Stimulated activated naive CD4-positive, alpha-beta T cell (primary cell): ENCODE measurements around the gene SP110.
"Not testable (repeated sequence)": the region's sequence is repeated elsewhere in the genome, so short reads cannot be mapped to it uniquely, and the experiment has no call there.

ENCODE experiments used
- DNase-seq, 6 experiments: peaks; one replicate each; lab custom pipeline; 2025; lab: John Stamatoyannopoulos, UW

SP110 gene

DNA sequence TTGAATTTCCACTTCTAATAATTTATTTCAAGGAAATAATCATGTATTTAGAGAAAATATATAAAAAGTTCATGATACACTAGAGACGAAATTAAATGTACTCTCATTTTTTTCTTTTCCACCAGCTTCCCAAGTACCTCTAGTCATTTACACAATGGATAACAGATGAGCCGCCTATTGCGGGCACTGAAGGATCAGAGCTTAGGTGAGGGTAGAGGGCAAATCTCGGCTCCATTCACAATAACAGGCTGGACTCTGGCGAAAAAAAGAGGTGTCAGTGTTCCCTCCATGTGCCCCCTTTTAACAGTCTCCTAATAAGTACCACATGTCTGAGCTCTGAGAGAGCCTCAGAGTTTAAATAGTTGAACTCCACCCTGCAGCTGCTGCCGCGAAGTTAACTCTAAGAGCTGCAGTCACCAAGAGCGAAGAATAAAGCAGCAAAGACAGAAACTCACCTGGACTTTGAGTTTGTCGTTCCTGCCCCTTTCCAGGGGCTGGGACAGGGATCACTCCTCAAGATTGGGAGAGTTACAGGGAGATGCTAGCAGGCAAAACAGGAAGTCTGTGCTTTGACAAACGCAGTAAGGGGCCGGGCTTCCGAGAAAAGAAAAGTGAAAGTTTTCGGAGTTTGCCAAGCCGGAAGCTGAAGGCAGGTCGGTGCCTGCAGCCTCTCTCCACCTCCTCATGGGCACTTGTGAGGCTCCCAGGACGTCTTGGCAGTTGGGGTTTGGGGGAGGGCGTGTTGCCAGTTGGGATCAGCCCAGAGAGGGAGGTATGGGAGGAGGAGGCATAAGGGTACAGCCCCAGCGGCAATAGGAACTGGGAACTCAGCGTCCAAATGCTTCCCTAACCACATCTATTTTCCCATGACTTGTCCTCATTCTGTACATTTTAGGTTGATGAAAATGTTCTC, at the start of gene SP110:
Gene SP110, minus strand, starts transcription at position 566 of the 913 bp plus-strand sequence. CDS start 3,057 bp downstream, outside the sequence.
- peak; percentile 54 to 84 (median 74) for DNase-seq

DNA sequence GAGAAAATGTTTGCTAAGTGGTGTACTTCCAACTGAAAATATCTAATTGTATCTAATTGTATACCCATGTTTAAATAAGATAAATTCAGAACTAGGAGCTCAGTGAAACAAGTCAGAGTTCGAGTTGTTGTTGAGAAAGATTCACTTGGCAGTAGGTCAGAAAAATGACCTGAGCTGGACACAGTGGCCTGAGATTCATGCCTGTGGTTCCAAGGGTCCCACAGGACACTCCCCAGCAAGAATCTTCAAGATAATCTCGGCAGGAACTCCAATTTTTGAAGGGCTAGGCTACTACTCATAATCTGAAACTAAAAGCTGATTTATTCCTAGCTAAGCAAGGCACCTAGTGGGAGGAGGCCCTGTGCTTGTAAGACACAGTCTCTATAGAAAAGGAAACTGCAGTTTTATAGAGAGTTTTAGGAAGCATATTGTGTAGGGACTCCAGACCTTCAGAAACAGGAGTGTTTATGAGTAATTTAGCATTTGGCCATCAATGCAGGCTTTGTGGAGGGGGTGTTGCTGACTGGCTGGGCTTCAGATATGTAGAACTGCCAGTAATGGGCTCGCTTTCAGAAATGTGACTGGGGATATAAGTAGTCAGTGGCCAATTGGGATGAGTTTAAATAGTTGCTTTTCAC, 48.9 kb upstream of the SP110 start:
- no peak for DNase-seq

- no peak for DNase-seq
These were observed 47.8 kb upstream of the SP110 start for GRCh38 chr2:230267556-230267955.

DNA sequence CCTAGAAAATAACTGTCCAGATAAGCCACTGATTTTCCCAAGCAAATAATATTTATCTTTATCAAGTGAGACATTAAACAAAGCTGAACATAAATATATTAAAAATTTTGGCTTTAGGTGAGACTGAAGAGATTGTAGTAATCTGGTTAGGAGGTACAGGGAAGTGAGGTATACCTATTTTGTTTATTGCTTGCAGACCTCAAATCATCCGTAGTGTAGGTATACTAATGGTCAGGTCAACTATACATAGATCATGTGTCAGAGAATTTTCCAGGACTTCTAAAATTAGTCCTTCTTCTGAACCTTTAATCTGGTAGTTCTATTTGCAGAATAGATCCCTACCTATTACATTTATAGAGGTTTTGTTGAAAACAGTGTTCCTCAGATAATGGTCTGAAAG, 47.3 kb upstream of the SP110 start:
- DNase-seq, result no peak

DNA sequence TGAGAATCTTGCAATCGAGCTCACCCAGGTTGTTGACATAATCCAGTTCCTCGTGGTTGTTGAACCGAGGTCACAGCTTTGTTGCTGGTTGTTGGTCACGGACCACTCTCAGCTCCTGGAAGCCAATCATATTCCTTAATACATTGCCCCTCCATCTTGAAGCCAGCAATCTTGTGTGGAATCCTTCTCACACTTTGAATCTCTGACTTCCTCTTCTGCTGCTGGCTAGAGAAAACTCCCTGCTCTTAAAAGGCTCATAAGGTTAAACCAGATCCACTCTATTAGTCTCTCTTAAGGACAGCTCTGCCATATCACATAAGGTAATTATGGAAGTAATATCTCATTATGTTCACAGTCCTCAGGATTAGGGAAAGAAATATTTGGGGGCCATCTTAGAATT, 46.9 kb upstream of the SP110 start:
- no peak for DNase-seq

DNA sequence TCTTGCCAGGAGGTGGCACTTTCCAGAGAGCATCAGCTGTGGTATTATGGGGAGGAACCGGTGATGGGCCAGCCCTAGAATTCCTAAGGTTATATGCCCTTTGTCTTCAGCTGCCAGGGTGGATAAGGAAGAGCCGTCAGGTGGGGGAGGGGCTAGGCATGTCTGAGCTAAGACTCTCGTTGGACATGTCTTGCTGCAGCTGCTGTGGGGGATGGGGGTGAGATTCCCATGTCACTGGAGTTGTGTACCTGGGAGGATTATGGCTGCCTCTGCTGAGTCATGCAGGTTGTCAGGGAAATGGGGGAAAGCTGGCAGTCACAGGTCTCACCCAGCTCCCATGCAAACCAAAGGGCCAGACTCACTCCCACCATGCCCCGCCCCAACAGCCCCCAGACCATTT, 45.2 kb upstream of the SP110 start:
- not testable (repeated sequence) for DNase-seq

- peak in 3 of 6 experiments; percentile 73 to 82 (median 81) for DNase-seq
These were observed 42.5 kb upstream of the SP110 start for GRCh38 chr2:230262246-230262645.

GRCh38 chr2:230258483-230258882, 38.7 kb upstream of the SP110 start:
- DNase-seq, result no peak

DNA sequence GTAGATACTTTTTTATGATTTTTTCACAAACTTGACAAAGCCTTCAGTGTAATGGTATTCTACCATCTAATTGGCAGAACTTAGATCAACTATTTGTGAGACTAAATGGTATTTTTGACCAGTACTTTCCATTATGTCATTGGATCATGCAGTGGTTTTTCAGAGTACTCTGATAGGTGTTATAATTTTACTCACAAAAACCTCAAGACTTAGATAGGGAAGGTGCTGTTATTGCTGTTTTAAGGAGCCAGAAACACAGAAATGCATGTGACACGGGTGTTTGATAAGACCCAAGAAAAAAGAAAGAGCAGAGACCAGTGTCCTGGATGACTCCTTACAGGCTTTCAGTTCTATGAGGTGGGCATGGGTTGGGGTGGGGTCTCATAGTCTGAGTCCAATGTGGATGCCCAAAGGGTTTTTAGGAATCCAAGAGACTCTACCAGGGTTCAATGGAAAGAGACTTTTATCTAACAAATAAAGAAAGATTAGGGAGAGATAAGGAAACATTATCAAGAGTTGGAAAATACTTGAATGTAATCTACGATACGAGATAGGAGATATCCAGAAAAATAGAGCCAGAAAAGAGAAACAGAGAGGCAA, 37.0 kb upstream of the SP110 start:
- no peak for DNase-seq

DNA sequence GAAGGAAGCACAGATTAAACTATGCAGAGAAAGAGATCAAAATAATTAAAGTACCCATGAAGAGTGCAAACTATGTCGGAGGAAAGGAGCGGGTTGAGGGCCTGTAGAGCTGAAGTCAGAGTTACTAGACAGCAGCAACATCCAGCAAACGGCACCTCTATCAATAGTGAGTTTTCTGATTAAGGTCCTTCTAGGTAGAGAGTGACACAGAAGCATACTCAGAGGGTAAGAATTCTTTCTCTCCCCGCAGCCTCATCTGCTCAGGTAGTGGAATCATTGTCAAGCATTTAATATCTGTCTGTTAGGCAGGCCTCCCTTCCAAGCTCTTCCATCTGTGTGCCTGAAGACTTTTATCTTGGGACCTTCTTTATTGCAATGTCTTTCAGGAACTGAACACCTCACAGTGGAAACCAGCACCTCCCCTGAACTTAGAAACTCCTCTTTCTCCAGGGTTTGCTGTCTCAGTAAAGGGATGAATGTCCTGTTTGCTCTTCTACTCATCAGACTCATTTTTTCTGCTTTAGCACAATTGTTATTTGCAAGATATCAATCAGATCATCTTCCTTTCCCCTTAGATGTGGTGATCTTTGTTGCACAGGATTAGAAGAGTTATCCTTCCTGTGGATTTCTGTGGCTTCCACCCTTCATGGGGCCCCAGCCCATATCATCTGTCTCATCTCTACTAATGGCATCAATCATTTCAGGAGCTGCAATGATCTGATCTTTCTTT, 34.5 kb upstream of the SP110 start:
- peak in 3 of 6 experiments; percentile 34 to 67 (median 49) for DNase-seq

DNA sequence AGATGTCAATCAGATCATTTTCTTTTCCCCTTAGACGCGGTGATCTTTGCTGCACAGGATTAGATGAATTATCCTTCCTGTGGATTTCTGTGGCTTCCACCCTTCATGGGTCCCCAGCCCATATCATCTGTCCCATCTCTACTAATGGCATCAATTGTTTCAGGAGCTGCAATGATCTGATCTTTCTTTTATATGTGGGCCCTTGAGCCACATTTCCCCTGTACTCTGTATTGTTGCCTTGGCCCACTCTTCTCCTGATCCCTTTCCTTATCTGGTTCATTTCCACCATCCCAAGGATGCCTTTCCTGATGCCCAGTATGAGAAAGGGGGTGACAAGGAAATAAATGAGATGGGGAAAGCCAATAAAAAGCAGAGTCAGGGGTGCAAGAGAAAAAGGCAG, 30.4 kb upstream of the SP110 start:
- DNase-seq, result no peak

DNA sequence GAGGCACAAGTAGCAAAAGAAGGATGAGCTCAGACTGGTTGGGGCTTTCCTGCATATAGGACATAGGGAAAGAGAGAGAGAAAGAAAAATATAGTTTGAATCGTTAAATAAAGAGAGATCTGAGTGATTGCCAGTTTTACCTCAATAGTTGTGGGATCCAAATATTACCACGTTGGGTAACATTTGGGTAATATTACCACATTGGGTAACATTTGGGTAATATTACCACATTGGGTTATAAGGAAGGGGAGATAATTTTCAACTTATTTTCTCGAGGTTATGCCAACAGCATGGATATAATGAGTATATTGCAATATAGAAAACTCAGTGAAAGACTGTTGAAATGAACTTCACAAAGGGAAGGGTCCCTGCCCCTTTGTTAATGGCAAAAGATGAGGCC, 26.4 kb upstream of the SP110 start:
- no peak for DNase-seq

GRCh38 chr2:230244211-230244610, 24.4 kb upstream of the SP110 start:
- DNase-seq, result no peak

GRCh38 chr2:230234845-230235244, 15.1 kb upstream of the SP110 start:
- DNase-seq, result no peak

GRCh38 chr2:230234122-230234722, 14.4 kb upstream of the SP110 start:
- no peak for DNase-seq

GRCh38 chr2:230231251-230231650, 11.5 kb upstream of the SP110 start:
- no peak for DNase-seq

DNA sequence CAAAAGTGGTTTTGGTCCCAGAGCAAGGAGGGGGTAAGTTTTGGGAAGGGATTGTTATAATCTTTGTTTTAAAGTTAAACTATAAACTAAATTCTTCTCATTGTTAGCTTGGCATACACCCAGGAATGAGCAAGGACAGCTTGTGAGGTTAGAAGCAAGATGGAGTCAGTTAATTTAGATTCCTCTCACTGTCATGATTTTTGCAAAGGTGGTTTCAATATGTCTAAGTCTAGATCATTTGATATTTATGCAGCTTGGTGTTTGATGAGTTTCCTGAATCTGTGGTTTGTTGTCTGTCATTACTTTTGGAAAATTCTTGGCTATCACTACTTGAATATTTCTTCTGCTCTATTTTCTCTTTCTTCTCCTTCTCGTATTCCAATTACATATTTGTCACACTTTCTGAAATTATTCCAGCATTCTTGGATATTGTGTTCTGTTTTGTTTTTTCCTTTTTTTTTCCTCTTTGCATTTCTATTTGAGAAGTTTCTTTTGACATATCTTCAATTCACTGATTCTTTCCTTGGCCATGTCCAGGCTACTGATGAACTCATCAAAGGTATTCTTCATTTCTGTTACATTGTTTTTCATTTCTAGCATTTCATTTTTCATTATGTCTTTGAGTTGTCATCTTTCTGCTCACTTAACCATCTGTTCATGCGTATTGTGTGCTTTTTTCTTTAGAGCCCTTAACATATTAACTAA, 10.9 kb upstream of the SP110 start:
- DNase-seq, result no peak

GRCh38 chr2:230230087-230230486, 10.3 kb upstream of the SP110 start:
- no peak for DNase-seq

- no peak for DNase-seq
These were observed 7.4 kb upstream of the SP110 start for GRCh38 chr2:230227216-230227615.

DNA sequence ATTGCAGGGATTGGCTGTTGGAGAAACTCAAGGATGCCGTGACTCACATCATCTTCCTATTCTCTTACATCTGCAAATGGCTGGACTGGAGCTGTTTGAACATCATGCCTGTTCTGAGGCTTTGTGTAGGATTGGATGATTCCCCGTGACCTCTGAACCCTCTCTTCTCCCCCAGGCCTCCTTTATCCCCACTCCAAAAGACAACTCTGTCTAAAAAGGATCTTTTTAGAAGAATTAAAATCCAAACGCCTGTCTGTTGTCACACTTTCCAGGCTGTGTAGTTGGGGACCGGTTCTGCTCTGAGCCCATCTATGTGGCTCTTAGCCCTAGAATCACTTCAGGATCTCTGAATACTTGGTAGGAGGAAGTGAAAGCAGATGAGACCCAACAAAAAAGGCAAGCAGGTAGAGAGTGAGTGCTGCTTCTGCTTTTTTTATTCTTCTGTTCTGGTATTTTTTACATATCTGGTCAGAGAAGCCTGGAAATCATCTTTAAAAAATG, 6.3 kb upstream of the SP110 start:
- peak in 2 of 6 experiments; percentile 14 to 19 for DNase-seq

DNA sequence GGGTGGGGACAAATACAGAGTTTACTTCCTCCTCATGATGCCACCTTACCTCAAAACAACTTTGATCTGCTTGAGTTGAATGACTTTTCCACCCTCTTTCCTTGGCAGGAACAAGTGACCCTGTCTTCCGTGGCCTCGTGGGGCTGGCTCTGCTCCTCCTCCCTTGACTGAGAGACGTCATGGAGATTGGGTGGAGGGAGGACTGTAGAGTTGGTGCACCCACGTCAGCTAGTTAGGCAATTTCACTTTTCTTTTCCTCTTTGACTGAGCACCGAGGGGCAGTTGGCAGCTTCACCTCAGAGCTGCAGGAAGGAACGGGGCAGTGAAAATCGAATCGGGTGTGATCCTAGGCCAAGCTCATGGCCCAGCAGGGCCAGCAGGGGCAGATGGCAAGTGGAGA, 5.7 kb upstream of the SP110 start, which contains the start of gene SP140:
Gene SP140, plus strand, starts transcription at position 251 of the 400 bp plus-strand sequence. Its CDS starts 109 bp downstream, at position 360.
- DNase-seq, result peak; percentile 31 to 81 (median 76)
